SKM-1 (cell line): ENCODE measurements around the gene ZNF416.
A peak's percentile ranks its signal among the peaks of the same experiment; 100 is the strongest.

ENCODE experiments used
- DNase-seq: peaks from one replicate; lab custom pipeline; 2025; ENCODE audit not compliant: unreplicated experiment; lab: John Stamatoyannopoulos, UW

ZNF416 gene

DNA sequence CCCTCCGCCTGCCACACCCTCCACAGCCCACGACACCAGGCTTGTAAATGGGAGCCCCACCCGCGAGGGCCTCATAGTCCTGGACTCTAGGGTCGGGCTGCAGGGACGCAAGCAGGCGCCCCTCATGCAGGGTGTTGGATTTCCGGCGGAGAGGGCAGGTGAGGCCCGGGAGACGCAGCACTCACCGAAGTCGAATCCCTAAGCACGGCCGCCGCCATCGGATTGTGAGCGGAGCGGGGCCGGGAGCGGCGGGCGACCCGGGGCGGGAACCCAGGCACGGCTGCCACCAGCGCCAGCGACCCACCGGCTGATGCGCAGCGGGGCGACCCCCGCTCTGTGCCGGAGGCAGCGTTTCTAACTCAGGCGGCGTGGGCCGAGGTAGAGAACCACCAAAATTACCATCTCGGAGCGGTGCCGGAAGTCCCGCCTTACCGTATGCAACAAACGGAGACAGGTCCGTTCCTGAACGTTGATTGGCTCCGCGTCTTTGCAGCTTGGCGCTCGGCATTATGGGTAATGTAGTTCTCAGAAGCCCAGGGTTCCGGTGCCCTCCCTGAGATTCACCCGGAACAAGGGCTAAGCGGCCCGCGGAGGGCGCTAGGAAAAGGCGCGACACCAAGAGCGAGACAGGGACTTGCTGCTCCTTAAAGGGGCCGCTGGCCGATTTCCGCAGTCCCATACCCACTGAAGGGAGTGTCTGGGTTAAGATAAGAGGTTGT, at the start of gene ZNF416:
TSS of gene ZNF416 (minus strand) at position 425 of the 719 bp plus-strand sequence. CDS start at position 218, 207 bp downstream.
- peak; percentile 80 for DNase-seq

DNA sequence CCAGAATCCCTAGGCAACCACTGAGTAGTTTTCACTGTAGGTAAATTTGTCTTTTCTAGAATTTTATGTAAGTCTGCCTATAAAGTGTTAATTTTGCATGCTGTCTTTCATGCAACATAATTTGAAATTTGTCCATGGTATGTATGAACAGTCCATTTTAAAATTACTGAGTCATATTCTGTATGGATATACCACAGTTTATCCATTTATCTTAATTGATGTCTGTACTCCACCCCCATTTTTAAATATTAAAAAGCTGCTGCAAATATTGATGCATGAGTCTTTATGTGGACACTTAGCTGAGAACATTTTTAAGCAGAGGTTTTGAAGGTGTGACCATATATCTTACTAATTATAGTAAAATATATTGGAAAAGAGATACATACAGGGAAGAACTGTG, 44.4 kb upstream of the ZNF416 start:
- DNase-seq, result no peak

DNA sequence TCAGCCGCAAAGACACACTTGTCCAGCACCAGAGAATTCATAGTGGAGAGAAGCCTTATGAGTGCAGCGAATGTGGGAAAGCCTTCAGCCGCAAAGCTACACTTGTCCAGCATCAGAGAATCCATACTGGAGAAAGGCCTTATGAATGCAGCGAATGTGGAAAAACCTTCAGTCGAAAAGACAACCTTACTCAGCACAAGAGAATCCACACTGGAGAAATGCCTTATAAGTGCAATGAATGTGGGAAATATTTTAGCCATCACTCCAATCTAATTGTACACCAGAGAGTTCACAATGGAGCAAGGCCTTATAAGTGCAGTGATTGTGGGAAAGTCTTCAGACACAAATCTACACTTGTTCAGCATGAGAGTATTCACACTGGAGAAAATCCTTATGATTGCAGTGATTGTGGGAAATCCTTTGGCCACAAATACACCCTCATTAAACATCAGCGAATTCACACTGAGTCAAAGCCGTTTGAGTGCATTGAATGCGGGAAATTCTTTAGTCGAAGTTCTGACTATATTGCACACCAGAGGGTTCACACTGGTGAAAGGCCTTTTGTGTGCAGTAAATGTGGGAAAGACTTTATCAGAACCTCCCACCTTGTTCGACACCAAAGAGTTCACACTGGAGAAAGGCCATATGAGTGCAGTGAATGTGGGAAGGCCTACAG, 42.1 kb upstream of the ZNF416 start:
- DNase-seq, result no peak

DNA sequence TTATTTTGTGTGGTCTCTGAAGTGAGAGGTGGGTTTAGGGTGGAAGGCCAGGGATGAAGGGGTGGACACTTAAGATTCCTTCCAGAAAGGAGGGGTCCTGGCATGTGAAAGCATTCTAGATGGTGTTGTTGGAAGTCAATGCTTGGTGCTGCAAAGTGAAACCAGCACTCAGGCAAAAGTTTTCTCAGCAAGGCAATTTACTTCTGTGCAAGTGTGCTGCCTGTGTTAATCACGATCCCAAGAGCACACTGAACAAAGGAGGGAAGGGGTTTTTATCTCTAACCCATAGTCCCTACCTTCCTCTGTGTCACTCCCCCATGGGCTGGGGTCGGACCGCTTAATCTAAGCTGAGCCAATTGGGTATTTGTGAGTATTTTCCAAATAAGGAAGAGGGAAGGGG, 36.6 kb upstream of the ZNF416 start:
- no peak for DNase-seq

DNA sequence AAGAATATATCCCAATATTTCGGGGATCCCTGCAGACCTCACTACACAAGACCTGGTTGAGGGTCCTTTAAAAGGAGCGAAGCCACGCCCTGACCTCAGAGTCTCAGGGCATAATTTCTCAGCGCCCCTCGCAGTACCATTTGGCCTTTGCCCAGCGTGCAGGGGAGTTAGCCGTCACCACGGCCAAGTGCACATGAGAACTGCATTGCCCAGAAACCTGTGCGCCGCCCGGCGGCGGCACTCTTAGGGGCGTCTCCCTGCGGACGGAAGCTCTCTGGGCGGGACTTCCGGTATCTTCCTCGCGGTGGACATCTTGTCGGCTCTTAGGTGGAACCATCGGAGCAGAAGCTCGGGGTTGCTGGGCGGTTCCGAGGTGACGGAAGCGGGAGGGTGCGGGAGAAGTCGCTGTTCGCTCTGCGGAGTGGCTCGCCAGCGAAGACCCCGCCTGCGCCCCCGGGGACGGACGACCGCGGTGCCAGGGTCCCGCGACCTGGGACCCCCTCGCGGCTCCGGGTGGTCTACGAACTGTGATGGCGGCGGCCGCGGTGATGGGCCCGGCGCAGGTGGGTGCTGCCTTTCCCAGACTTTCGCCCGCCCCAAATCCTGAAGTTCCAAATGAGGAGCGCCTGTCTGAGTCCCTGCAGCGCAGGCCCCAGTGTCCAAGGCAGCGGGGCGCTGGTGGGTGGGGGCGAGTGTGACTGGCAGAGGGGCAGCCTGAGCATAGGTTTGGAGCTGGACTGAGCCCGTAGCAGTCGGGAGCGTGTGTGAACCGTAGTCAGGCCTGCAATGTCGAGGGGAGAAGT, 35.4 kb upstream of the ZNF416 start, which contains the start of gene ZNF134:
TSS of gene ZNF134 (plus strand) at position 302 of the 803 bp plus-strand sequence. CDS start 5,227 bp downstream, outside the sequence.
- peak; percentile 26 for DNase-seq

DNA sequence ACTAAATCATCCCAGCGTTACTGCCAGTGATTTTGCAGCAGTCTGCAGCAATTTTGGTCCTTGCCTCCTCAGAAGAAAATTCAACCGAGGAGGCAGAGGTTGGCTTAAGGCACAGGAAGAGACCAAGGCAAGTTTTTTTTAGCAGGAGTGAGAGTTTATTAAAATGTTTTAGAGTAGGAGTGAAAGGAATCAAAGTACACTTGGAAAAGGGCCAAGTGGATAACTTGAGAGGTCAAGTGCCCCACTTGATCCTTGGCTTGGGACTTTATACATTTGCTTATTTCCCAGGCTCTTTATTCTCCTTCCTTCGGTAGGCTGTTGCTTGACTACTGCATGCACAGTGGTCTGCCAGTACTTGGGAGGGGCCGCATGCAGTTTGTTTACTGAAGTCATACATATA, 32.4 kb upstream of the ZNF416 start:
- no peak for DNase-seq

DNA sequence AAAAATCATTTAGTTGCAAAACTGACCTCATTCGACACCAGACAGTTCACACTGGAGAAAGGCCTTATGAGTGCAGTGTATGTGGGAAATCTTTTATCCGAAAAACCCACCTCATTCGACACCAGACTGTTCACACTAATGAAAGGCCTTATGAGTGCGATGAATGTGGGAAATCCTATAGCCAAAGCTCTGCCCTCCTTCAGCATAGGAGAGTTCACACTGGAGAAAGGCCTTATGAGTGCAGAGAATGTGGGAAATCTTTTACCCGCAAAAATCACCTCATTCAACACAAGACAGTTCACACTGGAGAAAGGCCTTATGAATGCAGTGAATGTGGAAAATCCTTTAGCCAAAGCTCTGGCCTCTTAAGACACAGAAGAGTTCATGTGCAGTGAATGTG, 28.2 kb upstream of the ZNF416 start:
- no peak for DNase-seq

DNA sequence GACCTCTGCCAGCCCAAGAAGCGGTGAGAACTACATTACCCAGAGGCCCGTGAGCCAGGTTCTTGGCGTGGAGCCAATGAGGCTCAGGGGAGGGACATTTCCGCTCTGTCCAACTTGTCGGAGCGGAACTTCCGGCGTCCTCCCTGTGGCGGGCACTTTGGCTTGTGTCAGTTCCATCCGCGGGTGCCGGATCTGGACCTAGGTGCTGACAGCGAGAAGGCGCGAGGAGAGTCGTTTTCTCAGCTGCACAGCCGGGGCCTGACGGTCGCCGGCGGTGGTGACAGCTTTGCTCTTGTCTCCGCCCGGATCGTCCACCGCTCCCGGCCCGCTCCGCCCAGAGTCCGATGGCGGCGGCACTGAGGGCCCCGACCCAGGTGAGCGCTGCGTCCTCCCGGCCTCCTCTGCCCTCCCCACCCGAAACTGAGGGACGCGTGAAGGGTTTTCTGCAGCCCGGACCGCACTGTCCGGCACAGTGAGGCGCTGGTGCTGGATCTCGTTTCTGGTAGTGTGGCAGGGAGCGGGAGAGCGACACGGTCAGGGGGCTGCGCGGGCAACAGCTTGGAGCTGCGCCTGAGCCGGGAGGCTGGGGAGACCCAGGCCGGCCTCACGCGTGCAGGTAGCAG, 21.2 kb upstream of the ZNF416 start, which contains the start of gene ZNF530:
TSS of gene ZNF530 (plus strand) at position 125 of the 623 bp plus-strand sequence. CDS start 4,461 bp downstream, outside the sequence.
- DNase-seq, result peak; percentile 19

DNA sequence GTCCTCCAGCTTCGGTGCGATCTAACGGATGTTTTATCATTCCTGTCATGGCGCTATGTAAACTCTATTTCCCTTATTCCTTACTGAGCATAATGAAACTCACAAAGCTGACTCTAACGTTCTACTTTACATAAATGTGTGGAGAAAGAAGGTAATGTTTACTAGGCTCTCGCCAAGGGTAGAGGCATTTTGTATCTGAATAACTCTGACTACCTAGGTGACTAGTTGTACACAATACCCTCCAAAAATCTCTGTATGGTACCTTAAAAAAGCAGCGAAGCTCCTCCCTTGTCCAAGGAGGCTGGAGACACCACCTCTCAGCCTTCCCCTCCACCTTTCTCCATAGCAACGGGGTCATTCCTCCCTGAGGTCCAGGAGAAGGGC, 20.7 kb upstream of the ZNF416 start:
- no peak for DNase-seq

DNA sequence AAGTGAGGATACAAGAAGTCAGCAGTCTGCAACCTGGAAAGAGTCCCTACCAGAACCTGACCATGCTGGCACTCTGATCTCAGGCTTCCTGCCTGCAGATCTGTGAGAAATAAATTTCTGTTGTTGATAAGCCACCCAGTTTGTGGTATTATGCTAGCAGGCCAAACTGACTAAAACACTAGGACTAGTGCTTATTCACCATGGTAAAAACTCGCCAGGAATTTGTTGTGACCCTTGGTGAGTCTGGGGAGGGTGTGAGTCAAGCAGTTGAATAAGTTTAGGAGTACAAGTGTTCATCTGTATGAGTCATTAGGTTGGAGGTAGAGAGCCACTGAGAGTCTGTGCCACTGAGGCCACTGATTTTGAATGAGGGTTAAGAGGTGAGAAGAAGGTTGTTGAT, 8.8 kb upstream of the ZNF416 start:
- no peak for DNase-seq

DNA sequence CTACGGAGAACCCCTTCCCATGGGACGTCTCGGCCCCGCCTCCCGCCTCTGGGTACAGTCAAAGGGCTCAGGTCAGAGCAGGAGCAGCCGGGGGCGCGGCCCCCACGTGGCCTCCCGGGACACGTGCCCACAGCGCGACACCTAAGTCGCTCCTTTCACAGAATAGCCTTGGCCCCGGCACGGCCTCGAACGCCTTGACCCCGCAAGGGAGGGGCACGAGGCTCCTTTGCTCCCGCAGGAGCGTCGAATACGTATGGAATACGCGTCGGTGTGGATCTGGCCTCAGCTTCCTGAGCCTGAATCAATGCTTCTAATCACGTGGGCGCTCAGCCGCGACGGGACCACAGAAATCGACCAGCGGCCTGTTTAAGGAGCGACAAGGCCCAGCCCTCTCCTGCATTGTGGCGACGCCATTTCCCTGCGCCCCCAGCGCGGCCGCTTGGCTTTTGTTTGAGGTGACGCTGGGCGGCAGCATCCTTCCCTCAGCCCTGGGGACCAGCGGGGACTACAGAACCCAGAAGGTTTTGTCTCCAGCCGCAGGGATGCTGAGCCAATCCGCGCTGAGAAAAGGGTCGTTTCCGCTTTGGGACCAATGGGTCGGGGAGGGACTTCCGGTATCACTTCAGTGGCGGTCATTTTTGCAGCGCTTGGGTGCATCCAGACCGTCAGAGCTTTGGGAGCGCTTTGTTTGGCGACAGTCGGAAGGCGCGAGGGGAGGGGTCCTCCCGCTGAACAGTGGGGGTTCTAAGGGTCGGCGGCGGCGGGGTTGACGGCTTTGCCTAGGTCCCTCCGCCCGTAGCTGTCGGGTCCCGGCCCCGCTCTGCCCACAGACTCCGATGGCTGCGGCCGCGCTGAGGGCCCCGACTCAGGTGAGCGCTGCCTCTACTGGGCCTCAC, 5.1 kb upstream of the ZNF416 start, which contains the start of gene ZIK1:
TSS of gene ZIK1 (plus strand) at position 625 of the 896 bp plus-strand sequence. CDS start at position 837, 212 bp downstream.
- DNase-seq, result peak; percentile 80

DNA sequence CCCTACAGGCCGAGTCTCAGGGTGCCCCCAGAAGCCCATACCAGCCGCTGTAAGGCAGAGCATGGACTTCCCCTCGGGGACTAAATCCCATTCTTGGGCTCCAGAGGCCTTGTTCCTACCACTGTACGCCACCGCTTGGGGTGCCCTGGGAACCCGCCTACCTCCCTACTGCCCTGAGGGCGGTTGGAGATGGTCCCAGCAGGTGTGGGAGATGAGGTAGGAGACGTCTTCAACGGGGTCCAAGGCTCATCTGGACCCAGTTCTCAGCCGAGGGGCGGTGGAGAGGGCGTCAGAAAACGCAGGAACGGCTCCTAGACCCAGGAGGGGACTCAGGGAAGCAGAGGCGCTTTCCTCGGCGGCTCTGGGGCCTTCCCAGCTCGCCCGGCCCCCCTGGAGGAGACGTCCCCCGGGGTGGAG, 4.4 kb upstream of the ZNF416 start:
- DNase-seq, result no peak

DNA sequence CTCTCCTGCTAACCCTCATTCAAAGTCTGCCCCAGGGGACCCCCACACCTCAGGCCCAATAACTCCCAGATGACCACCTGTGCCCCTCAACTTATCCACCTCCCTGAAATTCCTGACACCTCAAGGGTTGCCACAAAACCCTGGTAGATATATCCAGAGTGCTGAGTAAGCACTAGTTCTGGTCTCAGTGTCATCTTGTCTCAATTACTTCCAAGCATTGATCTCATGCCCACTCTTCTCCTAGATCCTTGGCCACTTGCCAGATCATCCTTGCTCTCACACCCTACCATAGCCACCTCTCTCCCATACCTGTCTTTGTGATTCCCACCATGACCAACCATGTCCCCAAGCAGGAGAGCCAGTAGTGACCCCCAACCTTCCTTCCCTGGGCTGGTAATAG, 2.0 kb downstream of the ZNF416 start:
- DNase-seq, result no peak

DNA sequence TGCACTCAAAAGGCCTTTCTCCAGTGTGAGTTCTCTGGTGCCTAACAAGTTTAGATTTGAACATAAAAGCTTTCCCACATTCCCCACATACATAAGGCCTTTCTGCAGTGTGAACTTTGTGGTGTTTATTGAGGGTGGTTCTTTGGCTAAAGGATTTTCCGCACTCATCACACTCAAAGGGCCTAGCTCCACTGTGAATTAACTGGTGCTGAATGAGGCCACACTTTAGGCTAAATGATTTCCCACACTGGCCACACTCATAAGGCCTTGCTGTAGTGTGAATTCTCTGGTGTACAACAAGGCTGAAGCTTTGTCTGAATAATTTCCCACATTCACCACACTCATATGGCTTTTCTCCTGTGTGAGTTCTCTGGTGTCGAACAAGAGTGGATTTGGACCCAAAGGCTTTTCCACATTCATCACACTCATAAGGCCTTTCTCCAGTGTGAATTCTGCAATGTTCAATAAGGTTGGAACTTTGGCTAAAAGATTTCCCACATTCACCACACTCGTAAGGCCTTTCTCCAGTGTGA, 6.2 kb downstream of the ZNF416 start:
- no peak for DNase-seq

DNA sequence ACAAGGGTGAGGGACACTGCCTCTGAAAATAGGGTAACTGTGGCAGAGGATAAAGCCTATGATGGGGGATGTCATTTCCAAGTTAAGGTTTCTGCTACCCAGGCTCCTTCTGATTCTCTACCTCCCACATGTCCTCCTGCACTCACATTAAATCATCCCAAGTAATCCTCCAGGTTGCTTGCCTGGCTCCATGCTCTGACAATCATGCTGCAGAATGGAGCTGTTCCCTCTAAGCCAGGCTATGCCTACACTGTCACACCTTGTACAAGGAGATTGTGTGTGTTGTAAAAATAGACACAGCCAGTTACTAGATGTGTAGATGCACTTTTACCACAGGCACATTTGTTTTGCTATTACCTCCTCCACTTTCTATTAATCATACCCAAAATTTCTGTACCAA, 8.0 kb downstream of the ZNF416 start:
- no peak for DNase-seq

DNA sequence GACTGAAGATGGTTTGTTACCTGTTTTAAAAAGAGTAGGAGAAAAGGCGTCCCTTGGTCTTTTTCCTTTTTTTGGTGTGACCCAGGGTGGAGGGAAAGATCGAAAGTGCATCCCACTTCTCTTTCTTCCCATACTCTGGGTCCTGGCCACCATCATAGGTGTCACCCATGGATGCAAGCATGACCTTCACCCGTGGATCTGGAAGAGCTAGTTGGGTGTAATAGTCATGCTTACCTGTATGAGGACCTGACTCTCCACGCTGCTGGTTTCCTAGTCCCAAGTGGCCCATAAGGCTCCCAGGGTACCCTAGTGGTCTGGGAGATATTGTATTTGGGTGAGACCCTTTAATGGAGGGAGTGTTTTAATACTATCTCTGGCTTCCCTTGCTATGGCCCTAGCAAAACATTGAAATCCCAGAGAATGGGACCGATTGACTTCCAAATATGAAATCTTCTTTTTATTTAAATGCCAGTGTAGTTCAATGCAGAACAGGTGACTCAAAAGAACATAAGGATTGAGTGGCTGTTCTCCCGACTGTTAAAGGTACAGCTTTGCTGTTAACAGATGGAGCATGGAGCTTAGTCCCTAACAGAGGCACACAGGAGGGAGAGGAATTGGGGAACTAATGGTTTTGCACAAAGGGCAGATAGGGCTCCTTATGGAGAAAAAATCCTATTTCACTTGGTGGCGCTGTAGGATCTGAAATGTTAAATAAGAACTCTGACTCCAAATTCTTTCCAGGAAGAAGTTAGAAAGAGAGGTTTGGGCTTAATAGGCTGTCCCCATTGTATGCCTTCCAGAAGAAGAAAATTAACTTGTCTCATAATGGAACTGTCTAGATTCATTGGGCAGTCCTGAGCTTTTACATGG, 12.1 kb downstream of the ZNF416 start:
- DNase-seq, result no peak

DNA sequence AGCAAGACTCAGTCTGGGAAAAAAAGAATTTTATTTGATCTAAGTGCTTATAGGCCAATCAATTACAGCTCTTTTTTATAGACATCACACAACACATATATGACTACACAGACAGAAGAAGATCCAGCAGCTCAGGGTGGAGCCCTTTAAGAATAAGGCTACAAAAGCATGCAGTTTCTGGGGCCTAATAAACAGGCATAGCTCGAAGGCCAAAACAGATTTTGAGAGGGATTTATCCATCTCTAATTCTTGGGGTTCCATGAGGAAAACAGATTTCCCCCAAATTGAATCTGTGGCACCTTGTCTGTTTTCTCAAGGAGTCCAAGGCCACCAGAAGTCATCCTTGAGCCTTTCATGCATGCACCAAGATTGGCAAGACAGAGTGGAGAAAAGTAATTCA, 15.2 kb downstream of the ZNF416 start:
- DNase-seq, result no peak

DNA sequence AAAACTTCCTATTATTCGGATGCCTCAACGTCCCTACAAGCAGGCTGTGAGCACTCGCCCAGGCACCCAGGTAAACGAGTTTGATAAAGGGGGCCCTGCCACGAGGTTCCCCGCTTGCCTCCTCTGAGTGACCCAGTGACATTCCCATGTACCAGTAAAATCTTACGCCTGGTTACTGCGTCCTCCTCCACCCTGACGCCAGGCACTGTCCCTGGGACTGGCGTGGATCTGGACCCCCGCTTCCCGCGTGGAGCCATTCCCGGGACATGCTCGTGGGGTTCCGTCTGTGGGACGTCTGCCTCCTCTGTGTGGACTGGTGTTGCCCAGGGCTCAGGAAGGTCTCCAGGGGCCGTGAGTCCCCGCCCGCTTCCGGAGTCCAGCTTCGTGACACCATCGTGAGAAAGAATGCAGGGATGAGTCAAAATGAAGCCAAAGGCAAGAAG, 18.6 kb downstream of the ZNF416 start:
- DNase-seq, result no peak
